NCI-H460 (cell line): ENCODE data around the gene LTBP3. TPM values are rescaled to one million over a fixed set of nuclear protein-coding genes. Genes with fewer than 3 reads are reported as not detected.

ENCODE experiments used
- DNase-seq: peaks from one replicate; pipeline ENCODE4 v3.0.0-alpha.2; 2016; ENCODE audit warnings: low read depth; ENCODE audit errors: extremely low read depth
- polyA plus RNA-seq: library from polyadenylated mRNA; depleted of rRNA; stranded (reverse); fragments of >200 nt; gene quantifications from 2 replicates; pipeline ENCODE4 v1.2.3, GENCODE V29; 2014; cell fraction: nucleus; rRNA removed
- total RNA-seq: library from RNA; depleted of rRNA; stranded (reverse); fragments of >200 nt; shearing (Covaris generic); gene quantifications from 2 replicates; pipeline ENCODE4 v1.2.3, GENCODE V29; 2014; rRNA removed

Gene LTBP3
- 13.9 and 23.9 TPM in 2 replicates for total RNA-seq
- polyA plus RNA-seq = 54.2 and 72.5 TPM in 2 replicates

GRCh38 chr11:65558002-65558929, at the start of gene LTBP3:
TSS of gene LTBP3 (minus strand) at chr11:65558359. CDS start at chr11:65557959, 400 bp downstream.
- no peak for DNase-seq

- peak; percentile 49 for DNase-seq
These were observed 48.9 kb upstream of the LTBP3 start for GRCh38 chr11:65606876-65607613.

- DNase-seq = no peak
These were observed 46.1 kb upstream of the LTBP3 start for GRCh38 chr11:65604258-65604657.

- DNase-seq = no peak
These were observed 41.7 kb upstream of the LTBP3 start for GRCh38 chr11:65599955-65600246.

- DNase-seq = no peak
These were observed 41.2 kb upstream of the LTBP3 start for GRCh38 chr11:65599216-65599954.

GRCh38 chr11:65598258-65598699, 40.1 kb upstream of the LTBP3 start:
- DNase-seq = no peak

- no peak for DNase-seq
These were observed 38.4 kb upstream of the LTBP3 start for GRCh38 chr11:65596520-65596919.

- DNase-seq = no peak
These were observed 37.6 kb upstream of the LTBP3 start, which contains the start of gene KCNK7 for GRCh38 chr11:65595543-65596281. TSS of gene KCNK7 (minus strand) at chr11:65595800. CDS start at chr11:65595772, 28 bp downstream.

- no peak for DNase-seq
These were observed 37.0 kb upstream of the LTBP3 start for GRCh38 chr11:65595131-65595530.

- DNase-seq = no peak
These were observed 35.6 kb upstream of the LTBP3 start for GRCh38 chr11:65593518-65594414.

- no peak for DNase-seq
These were observed 34.8 kb upstream of the LTBP3 start for GRCh38 chr11:65592858-65593517.

- no peak for DNase-seq
These were observed 34.0 kb upstream of the LTBP3 start for GRCh38 chr11:65591939-65592857.

GRCh38 chr11:65590240-65590738, 32.1 kb upstream of the LTBP3 start:
- DNase-seq = no peak

- no peak for DNase-seq
These were observed 31.5 kb upstream of the LTBP3 start for GRCh38 chr11:65589444-65590239.

GRCh38 chr11:65588199-65589054, 30.3 kb upstream of the LTBP3 start:
- DNase-seq = peak; percentile 47

- DNase-seq = no peak
These were observed 28.5 kb upstream of the LTBP3 start for GRCh38 chr11:65586676-65587075.
